HPDE6-E6E7 (cell line): ENCODE data around the gene ELMOD3.

Experiments
- DNase-seq: peaks from one replicate; pipeline ENCODE4 v3.0.0; 2011; ENCODE audit warnings: missing footprints; ENCODE audit errors: extremely low spot score

The ELMOD3 gene

DNA sequence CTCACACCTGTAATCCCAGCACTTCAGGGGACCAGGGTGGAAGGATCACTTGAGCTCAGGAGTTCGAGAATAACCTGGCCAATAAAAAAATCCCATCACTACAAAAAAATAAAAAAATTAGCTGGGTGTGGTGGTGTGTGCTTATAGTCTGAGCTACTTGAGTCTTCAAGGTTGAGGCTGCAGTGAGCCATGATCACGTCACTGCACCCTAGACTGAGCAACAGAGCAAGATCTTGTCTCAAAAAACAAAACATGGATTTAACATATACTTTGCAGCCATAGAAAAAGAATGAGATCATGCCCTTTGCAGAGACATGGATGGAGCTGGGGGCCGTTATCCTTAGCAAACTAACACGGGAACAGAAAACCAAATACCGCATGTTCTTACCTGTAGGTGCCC, 86.2 kb downstream of the ELMOD3 start:
- no peak for DNase-seq
